WI38 (cell line): Measurements from ENCODE around the gene WDFY4.

ENCODE experiments used
- H3K4me3 ChIP-seq: 2 replicates; pipeline ENCODE4 v1.5.1; 2011; ENCODE audit warnings: low read depth, mild to moderate bottlenecking, control low read depth, low read length
- TF ChIP-seq, protein P1 (sequence below): IDR thresholded peaks from 2 replicates; pipeline ENCODE4 v1.5.1; 2012; ENCODE audit warnings: low read depth, mild to moderate bottlenecking, control low read depth, low read length

WDFY4 gene

DNA sequence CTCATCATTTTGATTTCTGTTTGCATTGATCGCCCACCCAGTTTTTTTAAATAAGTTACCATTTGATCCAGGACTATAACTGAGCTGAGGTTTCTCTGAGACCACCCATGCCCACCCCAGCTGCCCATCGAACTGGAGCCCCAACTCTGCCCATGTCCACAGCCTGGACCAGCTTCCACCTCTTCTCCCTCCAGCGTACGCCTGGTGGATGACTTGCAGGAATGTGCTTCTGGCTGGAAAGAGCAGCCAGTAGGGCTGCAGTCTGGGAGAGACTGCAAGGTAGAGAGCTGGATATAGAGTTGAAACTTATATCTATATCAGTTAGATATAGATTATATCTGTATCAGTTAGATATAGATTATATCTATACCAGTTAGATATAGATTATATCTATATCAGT lies 280.8 kb downstream of the WDFY4 start:
- no peak overlapping the region for H3K4me3 ChIP-seq
- TF ChIP-seq, protein P1, sequence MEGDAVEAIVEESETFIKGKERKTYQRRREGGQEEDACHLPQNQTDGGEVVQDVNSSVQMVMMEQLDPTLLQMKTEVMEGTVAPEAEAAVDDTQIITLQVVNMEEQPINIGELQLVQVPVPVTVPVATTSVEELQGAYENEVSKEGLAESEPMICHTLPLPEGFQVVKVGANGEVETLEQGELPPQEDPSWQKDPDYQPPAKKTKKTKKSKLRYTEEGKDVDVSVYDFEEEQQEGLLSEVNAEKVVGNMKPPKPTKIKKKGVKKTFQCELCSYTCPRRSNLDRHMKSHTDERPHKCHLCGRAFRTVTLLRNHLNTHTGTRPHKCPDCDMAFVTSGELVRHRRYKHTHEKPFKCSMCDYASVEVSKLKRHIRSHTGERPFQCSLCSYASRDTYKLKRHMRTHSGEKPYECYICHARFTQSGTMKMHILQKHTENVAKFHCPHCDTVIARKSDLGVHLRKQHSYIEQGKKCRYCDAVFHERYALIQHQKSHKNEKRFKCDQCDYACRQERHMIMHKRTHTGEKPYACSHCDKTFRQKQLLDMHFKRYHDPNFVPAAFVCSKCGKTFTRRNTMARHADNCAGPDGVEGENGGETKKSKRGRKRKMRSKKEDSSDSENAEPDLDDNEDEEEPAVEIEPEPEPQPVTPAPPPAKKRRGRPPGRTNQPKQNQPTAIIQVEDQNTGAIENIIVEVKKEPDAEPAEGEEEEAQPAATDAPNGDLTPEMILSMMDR: no peak

DNA sequence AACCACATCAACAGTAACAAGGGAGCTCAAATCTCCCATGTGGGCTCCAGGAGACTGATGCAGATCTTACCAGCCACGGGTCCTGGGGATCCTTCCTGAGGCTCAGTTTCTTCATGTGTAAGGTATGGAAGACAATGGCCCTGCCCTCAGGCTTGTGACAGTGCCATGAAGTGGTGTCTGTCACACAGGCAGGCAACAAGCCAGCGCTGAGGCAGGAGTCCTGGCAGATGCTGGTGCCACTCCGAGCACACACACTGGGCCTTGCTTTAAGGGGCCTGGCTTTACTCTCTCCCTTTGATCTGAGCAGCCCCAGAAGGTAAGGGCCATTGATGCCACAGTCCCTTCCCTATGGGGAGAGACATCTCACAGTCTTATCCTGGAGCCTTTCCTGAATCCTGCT lies 283.4 kb downstream of the WDFY4 start:
- H3K4me3 ChIP-seq: no peak overlapping the region
- TF ChIP-seq, protein P1: no peak

DNA sequence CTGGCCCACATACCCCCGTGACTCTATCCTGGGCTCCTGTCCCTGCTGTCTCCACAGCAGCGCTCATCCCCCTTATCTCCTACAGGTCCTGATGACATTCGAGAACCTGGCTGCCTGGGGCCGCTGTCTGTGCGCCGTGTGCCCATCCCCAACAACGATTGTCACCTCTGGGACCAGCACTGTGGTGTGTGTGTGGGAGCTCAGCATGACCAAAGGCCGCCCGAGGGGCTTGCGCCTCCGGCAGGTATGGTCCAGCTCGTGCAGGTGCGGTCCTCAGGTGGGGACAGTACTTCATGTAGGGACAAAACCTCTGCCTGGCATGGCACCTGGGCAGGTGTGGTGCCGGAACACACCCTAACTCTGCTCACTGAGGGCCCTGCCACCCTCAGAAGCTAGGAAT lies 285.4 kb downstream of the WDFY4 start:
- TF ChIP-seq, protein P1: no peak
- no peak overlapping the region for H3K4me3 ChIP-seq

DNA sequence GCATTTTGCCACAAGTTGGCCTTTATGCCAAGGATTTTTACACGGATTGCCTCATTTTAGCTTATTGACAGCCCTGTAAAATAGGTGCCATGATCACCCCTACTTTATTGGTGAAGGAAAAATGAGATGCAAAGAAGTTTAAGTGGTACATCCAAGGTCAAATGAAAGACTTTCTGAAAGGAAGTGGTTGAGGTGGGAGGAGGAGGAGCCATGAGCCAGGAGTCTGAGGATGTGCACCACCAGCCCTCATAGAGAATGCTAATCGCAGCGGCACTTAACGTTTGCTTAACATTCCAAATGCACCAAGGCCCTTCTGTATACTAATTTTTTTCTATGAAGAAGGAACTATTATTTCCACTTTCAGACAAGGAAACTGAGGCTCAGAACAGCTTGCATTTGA lies 286.0 kb downstream of the WDFY4 start:
- TF ChIP-seq, protein P1: no peak
- H3K4me3 ChIP-seq: no peak overlapping the region

DNA sequence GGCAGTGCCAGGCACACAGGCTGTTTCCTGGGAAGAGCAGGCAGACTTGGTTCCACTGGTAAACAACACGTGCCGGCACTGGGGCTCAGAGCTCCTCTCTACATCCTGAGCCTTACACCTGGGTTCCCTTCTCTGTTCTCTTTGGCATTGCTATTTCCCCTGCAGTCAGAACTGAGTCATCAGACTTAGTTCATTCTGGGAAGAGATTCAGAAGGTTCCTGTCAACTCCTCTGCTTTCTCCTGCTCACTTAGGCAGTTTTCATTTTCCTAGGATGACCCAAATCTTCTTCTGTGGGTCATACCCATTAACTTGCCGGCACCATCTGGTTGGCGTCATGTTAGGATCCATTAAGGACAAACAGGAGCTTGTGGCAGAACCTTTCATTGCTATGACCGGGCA lies 288.4 kb downstream of the WDFY4 start:
- H3K4me3 ChIP-seq: no peak overlapping the region
- TF ChIP-seq, protein P1: no peak

DNA sequence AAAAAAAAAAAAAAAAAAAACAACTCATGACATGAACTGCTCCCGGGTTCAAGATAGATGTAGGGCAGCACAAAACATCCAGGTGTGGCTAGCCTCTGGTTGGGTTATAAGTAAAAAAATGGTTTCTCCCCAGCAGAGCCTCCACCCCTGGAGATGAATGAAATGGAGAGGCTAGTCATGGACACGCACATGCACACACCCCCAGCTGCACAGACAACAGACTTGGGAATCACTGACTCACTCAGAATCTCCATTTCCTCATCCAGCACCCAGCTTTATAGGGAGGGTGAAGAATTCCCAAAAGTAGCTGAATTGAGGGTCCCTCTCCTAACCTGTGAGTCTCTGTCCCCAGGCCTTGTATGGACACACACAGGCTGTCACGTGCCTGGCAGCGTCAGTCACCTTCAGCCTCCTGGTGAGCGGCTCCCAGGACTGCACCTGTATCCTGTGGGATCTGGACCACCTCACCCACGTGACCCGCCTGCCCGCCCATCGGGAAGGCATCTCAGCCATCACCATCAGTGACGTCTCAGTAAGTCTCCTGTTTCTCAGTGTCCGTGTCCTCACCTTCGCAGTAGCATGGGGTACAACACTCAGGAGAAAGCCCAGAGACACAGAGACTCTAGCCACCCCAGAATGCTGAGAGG lies 290.0 kb downstream of the WDFY4 start:
- no peak overlapping the region for H3K4me3 ChIP-seq
- TF ChIP-seq, protein P1: no peak

DNA sequence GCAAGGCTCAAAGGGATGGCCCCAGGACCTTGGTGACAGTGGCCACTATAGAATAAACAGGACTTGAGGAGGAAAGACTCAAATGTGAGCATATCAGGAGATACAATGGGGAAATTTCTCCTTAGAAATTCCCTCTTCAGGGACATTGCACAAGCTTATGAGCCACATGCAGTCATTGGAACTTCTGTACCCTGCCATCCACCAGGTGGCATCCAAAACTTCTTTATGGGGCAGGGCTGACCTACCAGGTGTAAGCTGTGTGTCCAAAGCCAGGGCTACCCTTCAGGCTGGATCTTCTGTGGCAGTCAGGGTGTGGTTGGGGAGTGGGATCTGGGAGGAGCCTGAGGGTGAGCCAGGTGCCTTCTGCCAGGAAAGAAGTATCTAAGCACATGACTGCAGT lies 291.5 kb downstream of the WDFY4 start:
- H3K4me3 ChIP-seq: no peak overlapping the region
- TF ChIP-seq, protein P1: peak; percentile 19; the same call in 1 of the 2 replicates
